Measurements from ENCODE around the gene FRS3.

The FRS3 gene

GRCh38 chr6:41785689-41786450, 6.2 kb upstream of the FRS3 start:
- no peak overlapping the region for H3K27ac ChIP-seq
- DNase-seq (ENCODE audit: low read depth, low spot score): no peak
- TF ChIP-seq FOXP2 (optimal IDR thresholded peaks at IDR 0.05; ENCODE audit: control extremely low read depth, extremely low read length, insufficient read depth): no peak
- TF ChIP-seq EZH2 (IDR thresholded peaks at IDR 0.05): no peak
- TF ChIP-seq POLR2AphosphoS5 (IDR thresholded peaks at IDR 0.05; ENCODE audit: borderline replicate concordance, low read depth, low read length): no peak
- no peaks in the 10 kb centered on the region for H3K9me3 ChIP-seq (ENCODE audit: low read depth, low read length)
- peaks cover 21% of the 10 kb centered on the region for H3K36me3 ChIP-seq (ENCODE audit: insufficient read depth, low read length)
- H3K4me3 ChIP-seq: peak overlapping the region; percentile 84
- peak overlapping the region; percentile 51 for H3K9ac ChIP-seq (ENCODE audit: insufficient read length)

GRCh38 chr6:41785254-41785653, 5.6 kb upstream of the FRS3 start:
- Histone ChIP-seq H3K9me3 (ENCODE audit: low read depth, low read length) (no peaks in the 10 kb centered on the region), H3K9ac (ENCODE audit: insufficient read length) (no peak overlapping the region), H3K4me3 (no peak overlapping the region), H3K36me3 (ENCODE audit: insufficient read depth, low read length) (peaks cover 15% of the 10 kb centered on the region), H3K27ac (no peak overlapping the region)
- no peak for TF ChIP-seq EZH2 (IDR thresholded peaks at IDR 0.05)
- TF ChIP-seq POLR2AphosphoS5 (IDR thresholded peaks at IDR 0.05; ENCODE audit: borderline replicate concordance, low read depth, low read length): no peak
- DNase-seq (ENCODE audit: low read depth, low spot score): no peak

GRCh38 chr6:41784581-41785171, 5.0 kb upstream of the FRS3 start:
- DNase-seq (ENCODE audit: low read depth, low spot score): no peak

GRCh38 chr6:41783106-41783780, 3.5 kb upstream of the FRS3 start:
- no peak overlapping the region for H3K27ac ChIP-seq
- TF ChIP-seq FOXP2 (optimal IDR thresholded peaks at IDR 0.05; ENCODE audit: control extremely low read depth, extremely low read length, insufficient read depth): no peak
- no peak for TF ChIP-seq POLR2AphosphoS5 (IDR thresholded peaks at IDR 0.05; ENCODE audit: borderline replicate concordance, low read depth, low read length)
- TF ChIP-seq EZH2 (IDR thresholded peaks at IDR 0.05): no peak
- H3K9ac ChIP-seq (ENCODE audit: insufficient read length): no peak overlapping the region
- no peaks in the 10 kb centered on the region for H3K9me3 ChIP-seq (ENCODE audit: low read depth, low read length)
- no peak for DNase-seq (ENCODE audit: low read depth, low spot score)
- H3K36me3 ChIP-seq (ENCODE audit: insufficient read depth, low read length): no peaks in the 10 kb centered on the region
- no peak overlapping the region for H3K4me3 ChIP-seq

More at GRCh38 chr6:41784581-41785171, 5.0 kb upstream of the FRS3 start:
- TF ChIP-seq EZH2 (IDR thresholded peaks at IDR 0.05) (no peak), POLR2AphosphoS5 (IDR thresholded peaks at IDR 0.05; ENCODE audit: borderline replicate concordance, low read depth, low read length) (peak; percentile 6; the same call in 1 of the 2 replicates)
- Histone ChIP-seq H3K27ac (no peak overlapping the region), H3K36me3 (ENCODE audit: insufficient read depth, low read length) (peaks cover 9% of the 10 kb centered on the region), H3K4me3 (no peak overlapping the region), H3K9ac (ENCODE audit: insufficient read length) (no peak overlapping the region), H3K9me3 (ENCODE audit: low read depth, low read length) (no peaks in the 10 kb centered on the region)

GRCh38 chr6:41781366-41781730, 1.6 kb upstream of the FRS3 start:
- Histone ChIP-seq H3K9me3 (ENCODE audit: low read depth, low read length) (no peaks in the 10 kb centered on the region), H3K27ac (no peak overlapping the region), H3K4me3 (peak overlapping the region; percentile 91; the same call in 1 of the 2 replicates), H3K36me3 (ENCODE audit: insufficient read depth, low read length) (no peaks in the 10 kb centered on the region), H3K9ac (ENCODE audit: insufficient read length) (no peak overlapping the region)
- TF ChIP-seq POLR2AphosphoS5 (IDR thresholded peaks at IDR 0.05; ENCODE audit: borderline replicate concordance, low read depth, low read length) (no peak), EZH2 (IDR thresholded peaks at IDR 0.05) (no peak), FOXP2 (optimal IDR thresholded peaks at IDR 0.05; ENCODE audit: control extremely low read depth, extremely low read length, insufficient read depth) (no peak)
- no peak for DNase-seq (ENCODE audit: low read depth, low spot score)

GRCh38 chr6:41780551-41781365, 1.1 kb upstream of the FRS3 start, which contains the start of gene PRICKLE4:
Gene PRICKLE4, plus strand, starts transcription at chr6:41780782. Its CDS starts 2,692 bp downstream, at chr6:41783474.
- TF ChIP-seq FOXP2 (optimal IDR thresholded peaks at IDR 0.05; ENCODE audit: control extremely low read depth, extremely low read length, insufficient read depth) (no peak), POLR2AphosphoS5 (IDR thresholded peaks at IDR 0.05; ENCODE audit: borderline replicate concordance, low read depth, low read length) (no peak), EZH2 (IDR thresholded peaks at IDR 0.05) (no peak)
- H3K9me3 ChIP-seq (ENCODE audit: low read depth, low read length): no peaks in the 10 kb centered on the region
- peak within 1 kb of the TSS; percentile 59 for H3K9ac ChIP-seq (ENCODE audit: insufficient read length)
- DNase-seq (ENCODE audit: low read depth, low spot score): no peak
- H3K4me3 ChIP-seq: peak within 1 kb of the TSS; percentile 91
- no peaks in the 10 kb centered on the region for H3K36me3 ChIP-seq (ENCODE audit: insufficient read depth, low read length)
- H3K27ac ChIP-seq: no peak within 1 kb of the TSS

GRCh38 chr6:41779336-41779735, 364 bp downstream of the FRS3 start:
- no peaks in the 10 kb centered on the region for H3K9me3 ChIP-seq (ENCODE audit: low read depth, low read length)
- TF ChIP-seq POLR2AphosphoS5 (IDR thresholded peaks at IDR 0.05; ENCODE audit: borderline replicate concordance, low read depth, low read length): no peak
- no peak for TF ChIP-seq FOXP2 (optimal IDR thresholded peaks at IDR 0.05; ENCODE audit: control extremely low read depth, extremely low read length, insufficient read depth)
- TF ChIP-seq EZH2 (IDR thresholded peaks at IDR 0.05): no peak
- H3K36me3 ChIP-seq (ENCODE audit: insufficient read depth, low read length): peaks cover 9% of the 10 kb centered on the region; the same call in 1 of the 2 replicates
- no peak overlapping the region for H3K27ac ChIP-seq
- H3K9ac ChIP-seq (ENCODE audit: insufficient read length): peak overlapping the region; percentile 81
- DNase-seq (ENCODE audit: low read depth, low spot score): no peak
- H3K4me3 ChIP-seq: peak overlapping the region; percentile 91

GRCh38 chr6:41778895-41779294, 805 bp downstream of the FRS3 start:
- TF ChIP-seq EZH2 (IDR thresholded peaks at IDR 0.05) (no peak), FOXP2 (optimal IDR thresholded peaks at IDR 0.05; ENCODE audit: control extremely low read depth, extremely low read length, insufficient read depth) (no peak), POLR2AphosphoS5 (IDR thresholded peaks at IDR 0.05; ENCODE audit: borderline replicate concordance, low read depth, low read length) (no peak)
- Histone ChIP-seq H3K36me3 (ENCODE audit: insufficient read depth, low read length) (peaks cover 10% of the 10 kb centered on the region; the same call in 1 of the 2 replicates), H3K9ac (ENCODE audit: insufficient read length) (peak overlapping the region; percentile 81), H3K9me3 (ENCODE audit: low read depth, low read length) (no peaks in the 10 kb centered on the region), H3K27ac (no peak overlapping the region), H3K4me3 (peak overlapping the region; percentile 91)
- no peak for DNase-seq (ENCODE audit: low read depth, low spot score)
